Upper lobe of left lung (tissue), 6 donors: ENCODE measurements around the gene BEX3. TPM values are rescaled to one million over a fixed set of nuclear protein-coding genes. Genes with fewer than 3 reads are reported as not detected.

ENCODE experiments used
- ATAC-seq, 2 donors: fragments of 200-7000 bp; cut with Tn5 transposase; one replicate each; pipeline ENCODE4 v1.9.1; 2022; ENCODE audit warnings: mild to moderate bottlenecking in 2 of 2, moderate library complexity in 2 of 2; ENCODE audit not compliant: low FRiP score in 2 of 2
- DNase-seq, 2 donors: peaks; one replicate each; pipeline ENCODE4 v3.0.0-alpha.2; 2019 to 2020
- H3K27ac ChIP-seq, 4 donors: fragments of 200-600 bp; sonication (generic); one replicate each; pipeline ENCODE4 v1.5.1; 2016 to 2019
- H3K27me3 ChIP-seq, 4 donors: fragments of 200-600 bp; sonication (generic); one replicate each; pipeline ENCODE4 v1.5.1; 2017 to 2019
- H3K36me3 ChIP-seq, 4 donors: fragments of 200-600 bp; sonication (generic); one replicate each; pipeline ENCODE4 v1.5.1; 2016 to 2019
- H3K4me1 ChIP-seq, 4 donors: fragments of 200-600 bp; sonication (generic); one replicate each; pipeline ENCODE4 v1.5.1; 2018 to 2019
- H3K4me3 ChIP-seq, 4 donors: fragments of 200-600 bp; sonication (generic); one replicate each; pipeline ENCODE4 v1.5.1; 2017 to 2019; ENCODE audit warnings: mild to moderate bottlenecking in 2 of 4, moderate library complexity in 1 of 4
- H3K9me3 ChIP-seq, 4 donors: fragments of 200-600 bp; sonication (generic); one replicate each; pipeline ENCODE4 v1.5.1; 2018 to 2019
- EP300 ChIP-seq, 4 donors: sonication (generic); formaldehyde crosslinking; IDR thresholded peaks; one replicate each; pipeline ENCODE4 v1.5.1; 2017; ENCODE audit warnings: antibody characterized with exemption in 4 of 4, control low read depth in 2 of 4
- POLR2A ChIP-seq, 4 donors: fragments of 450-650 bp; IDR thresholded peaks; one replicate each; pipeline ENCODE4 v1.5.1; 2016 to 2017; ENCODE audit warnings: antibody characterized with exemption in 4 of 4, mild to moderate bottlenecking in 2 of 4
- POLR2AphosphoS5 ChIP-seq, 2 donors: sonication (generic); formaldehyde crosslinking; IDR thresholded peaks; one replicate each; pipeline ENCODE4 v1.5.1; 2017; ENCODE audit warnings: antibody characterized with exemption in 2 of 2
- WGBS, 2 donors: methylation state at CpG; one replicate each; pipeline ENCODE4 v1.1.5; 2017 to 2018; 5-methylcytosine and 5-hydroxymethylcytosine counted together
- total RNA-seq, 6 donors: library from RNA; depleted of rRNA in 4 of 6; stranded (reverse); fragments of >200 nt in 4 of 6; gene quantifications; one replicate each; pipeline versions ENCODE4 v1.1.0 to v1.2.1, GENCODE V29; 2016 to 2021
- TF ChIP-seq, protein P1 (sequence below), 6 experiments: fragments of 450-650 bp in 4 of 6; fragments of 200-600 bp in 2 of 6; sonication (generic) in 2 of 6; IDR thresholded peaks; one replicate each; pipeline ENCODE4 v1.5.1; 2016 to 2019; ENCODE audit warnings: antibody characterized with exemption in 6 of 6
- donor health status: DM: no; HTN: no; CAD: no; lungs with moderate emphysema.
- donor health status: DM: no; HTN: yes; CAD: no; lungs with severe emphysema.

The BEX3 gene
- total RNA-seq, 6 donors from 2014 or later = 89.4 to 204 (median 142) TPM

- no peaks in the 10 kb centered on the region for H3K27me3 ChIP-seq
- ATAC-seq (no peak), DNase-seq (no peak)
- TF ChIP-seq POLR2A (IDR thresholded peaks at IDR 0.05) = no peak
- TF ChIP-seq POLR2AphosphoS5 (IDR thresholded peaks at IDR 0.05) = no peak
- TF ChIP-seq EP300 (IDR thresholded peaks at IDR 0.05) = no peak
- TF ChIP-seq, protein P1, sequence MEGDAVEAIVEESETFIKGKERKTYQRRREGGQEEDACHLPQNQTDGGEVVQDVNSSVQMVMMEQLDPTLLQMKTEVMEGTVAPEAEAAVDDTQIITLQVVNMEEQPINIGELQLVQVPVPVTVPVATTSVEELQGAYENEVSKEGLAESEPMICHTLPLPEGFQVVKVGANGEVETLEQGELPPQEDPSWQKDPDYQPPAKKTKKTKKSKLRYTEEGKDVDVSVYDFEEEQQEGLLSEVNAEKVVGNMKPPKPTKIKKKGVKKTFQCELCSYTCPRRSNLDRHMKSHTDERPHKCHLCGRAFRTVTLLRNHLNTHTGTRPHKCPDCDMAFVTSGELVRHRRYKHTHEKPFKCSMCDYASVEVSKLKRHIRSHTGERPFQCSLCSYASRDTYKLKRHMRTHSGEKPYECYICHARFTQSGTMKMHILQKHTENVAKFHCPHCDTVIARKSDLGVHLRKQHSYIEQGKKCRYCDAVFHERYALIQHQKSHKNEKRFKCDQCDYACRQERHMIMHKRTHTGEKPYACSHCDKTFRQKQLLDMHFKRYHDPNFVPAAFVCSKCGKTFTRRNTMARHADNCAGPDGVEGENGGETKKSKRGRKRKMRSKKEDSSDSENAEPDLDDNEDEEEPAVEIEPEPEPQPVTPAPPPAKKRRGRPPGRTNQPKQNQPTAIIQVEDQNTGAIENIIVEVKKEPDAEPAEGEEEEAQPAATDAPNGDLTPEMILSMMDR (IDR thresholded peaks at IDR 0.05) = no peak
- WGBS, 2 donors = 83 to 92% methylated on average over 2 of the region's 2 CpGs
- no peaks in the 10 kb centered on the region for H3K9me3 ChIP-seq
- no peak overlapping the region for H3K4me3 ChIP-seq
- no peaks in the 10 kb centered on the region for H3K36me3 ChIP-seq
- no peak overlapping the region for H3K27ac ChIP-seq
- no peaks in the 10 kb centered on the region for H3K4me1 ChIP-seq
These were observed 13.3 kb upstream of the BEX3 start for GRCh38 chrX:103363046-103363445.

DNA sequence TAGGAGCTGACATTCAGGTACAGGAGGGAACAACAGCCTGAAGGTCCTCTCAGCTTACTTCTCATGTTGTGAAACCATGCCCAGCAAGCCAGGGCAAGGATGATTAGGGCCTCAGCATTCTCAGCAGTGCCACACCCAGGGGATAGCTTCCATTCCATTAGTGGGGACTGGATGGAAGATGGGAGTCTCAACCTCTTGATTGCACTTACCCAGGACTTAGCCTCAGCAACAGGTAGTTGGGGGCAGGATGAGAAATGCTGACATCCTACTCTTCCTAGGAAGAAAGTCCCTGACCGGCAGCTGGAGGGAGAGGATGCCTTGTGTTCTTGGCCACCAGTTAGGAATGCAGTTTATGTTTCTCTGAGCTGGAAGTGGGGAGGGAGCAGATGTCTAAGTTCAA is 8.8 kb upstream of the BEX3 start:
- no peak for TF ChIP-seq EP300 (IDR thresholded peaks at IDR 0.05)
- TF ChIP-seq POLR2A (IDR thresholded peaks at IDR 0.05) = no peak
- no peak for TF ChIP-seq POLR2AphosphoS5 (IDR thresholded peaks at IDR 0.05)
- TF ChIP-seq, protein P1 (IDR thresholded peaks at IDR 0.05) = no peak
- Histone ChIP-seq H3K9me3 (no peaks in the 10 kb centered on the region), H3K36me3 (no peaks in the 10 kb centered on the region), H3K4me3 (no peak overlapping the region), H3K27ac (no peak overlapping the region), H3K4me1 (no peaks in the 10 kb centered on the region), H3K27me3 (no peaks in the 10 kb centered on the region)
- DNase-seq (no peak), ATAC-seq (no peak)
- 61 to 100% methylated on average over 1 of the region's 1 CpG for WGBS, 2 donors

- Histone ChIP-seq H3K27ac (no peak overlapping the region), H3K36me3 (no peaks in the 10 kb centered on the region), H3K9me3 (no peaks in the 10 kb centered on the region), H3K27me3 (no peaks in the 10 kb centered on the region), H3K4me3 (no peak overlapping the region), H3K4me1 (no peaks in the 10 kb centered on the region)
- ATAC-seq (no peak), DNase-seq (no peak)
- TF ChIP-seq POLR2AphosphoS5 (IDR thresholded peaks at IDR 0.05) (no peak), EP300 (IDR thresholded peaks at IDR 0.05) (no peak), POLR2A (IDR thresholded peaks at IDR 0.05) (no peak)
- TF ChIP-seq, protein P1 (IDR thresholded peaks at IDR 0.05) = no peak
These were observed 6.9 kb upstream of the BEX3 start for GRCh38 chrX:103369479-103369878.

- no peak for ATAC-seq
- WGBS, 2 donors = 47 to 82% methylated on average over 2 of the region's 2 CpGs
- H3K4me3 ChIP-seq = no peak overlapping the region
These were observed 3.5 kb upstream of the BEX3 start for GRCh38 chrX:103372886-103373285.

DNA sequence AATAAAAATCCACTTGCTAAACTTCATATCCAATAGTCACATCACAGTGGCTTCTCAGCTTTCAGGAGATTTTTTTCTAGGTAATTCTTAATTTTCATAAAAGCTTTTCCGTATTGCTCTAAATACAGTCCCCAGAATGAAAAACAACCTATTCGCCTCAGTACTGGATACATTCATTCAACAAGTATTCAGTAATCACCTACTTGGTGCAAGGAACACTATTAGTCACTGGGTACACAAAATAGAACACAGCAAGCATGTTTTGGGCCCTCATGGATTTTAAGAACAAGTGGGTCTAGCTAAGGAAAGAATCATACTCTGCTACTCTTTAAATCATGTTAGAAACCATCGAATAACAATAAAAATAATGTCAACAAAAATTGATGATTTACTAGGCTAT is 2.8 kb upstream of the BEX3 start:
- H3K27me3 ChIP-seq = no peaks in the 10 kb centered on the region
- no peaks in the 10 kb centered on the region for H3K36me3 ChIP-seq
- no peak overlapping the region for H3K27ac ChIP-seq
- ATAC-seq (no peak), DNase-seq (no peak)
- TF ChIP-seq, protein P1 (IDR thresholded peaks at IDR 0.05) = no peak
- no peak for TF ChIP-seq EP300 (IDR thresholded peaks at IDR 0.05)
- TF ChIP-seq POLR2A (IDR thresholded peaks at IDR 0.05) = no peak
- TF ChIP-seq POLR2AphosphoS5 (IDR thresholded peaks at IDR 0.05) = no peak
- WGBS, 2 donors = 71 to 84% methylated on average over 3 of the region's 3 CpGs
- no peaks in the 10 kb centered on the region for H3K4me1 ChIP-seq
- no peak overlapping the region for H3K4me3 ChIP-seq
- no peaks in the 10 kb centered on the region for H3K9me3 ChIP-seq

More at GRCh38 chrX:103372886-103373285, 3.5 kb upstream of the BEX3 start:
- DNase-seq = no peak
- Histone ChIP-seq H3K27me3 (no peaks in the 10 kb centered on the region), H3K27ac (no peak overlapping the region), H3K9me3 (no peaks in the 10 kb centered on the region), H3K36me3 (no peaks in the 10 kb centered on the region), H3K4me1 (no peaks in the 10 kb centered on the region)
- TF ChIP-seq, protein P1 (IDR thresholded peaks at IDR 0.05) = no peak
- TF ChIP-seq POLR2A (IDR thresholded peaks at IDR 0.05) (no peak), EP300 (IDR thresholded peaks at IDR 0.05) (no peak), POLR2AphosphoS5 (IDR thresholded peaks at IDR 0.05) (no peak)
